ENCODE data around the gene KRT14.
"Not testable (repeated sequence)": the region's sequence is repeated elsewhere in the genome, so short reads cannot be mapped to it uniquely, and the experiment has no call there.

Gene KRT14

DNA sequence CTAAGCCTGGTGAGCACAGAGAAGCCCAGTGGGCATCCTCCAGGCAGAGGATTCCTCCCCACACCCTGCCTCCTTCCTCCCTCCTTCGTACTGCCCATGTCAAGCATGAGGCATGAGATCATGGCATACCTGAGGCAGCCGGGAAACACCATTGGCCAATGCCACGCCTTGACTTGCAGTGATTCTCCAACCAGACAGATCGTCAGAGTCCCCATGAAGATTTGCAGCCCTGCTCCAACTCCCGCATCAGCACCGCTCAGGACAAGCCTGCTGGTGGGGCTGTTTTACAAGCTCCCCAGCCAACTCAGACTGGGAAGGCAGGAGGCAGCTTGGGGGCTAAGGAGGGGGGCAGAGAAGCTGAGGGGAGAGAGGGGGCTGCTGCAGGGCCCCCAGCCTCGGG, 28.8 kb upstream of the KRT14 start:
- no peaks in the 10 kb centered on the region for H3K36me3 ChIP-seq (replicated peaks; ENCODE audit: insufficient read depth, low read length)
- TF ChIP-seq, protein P1, sequence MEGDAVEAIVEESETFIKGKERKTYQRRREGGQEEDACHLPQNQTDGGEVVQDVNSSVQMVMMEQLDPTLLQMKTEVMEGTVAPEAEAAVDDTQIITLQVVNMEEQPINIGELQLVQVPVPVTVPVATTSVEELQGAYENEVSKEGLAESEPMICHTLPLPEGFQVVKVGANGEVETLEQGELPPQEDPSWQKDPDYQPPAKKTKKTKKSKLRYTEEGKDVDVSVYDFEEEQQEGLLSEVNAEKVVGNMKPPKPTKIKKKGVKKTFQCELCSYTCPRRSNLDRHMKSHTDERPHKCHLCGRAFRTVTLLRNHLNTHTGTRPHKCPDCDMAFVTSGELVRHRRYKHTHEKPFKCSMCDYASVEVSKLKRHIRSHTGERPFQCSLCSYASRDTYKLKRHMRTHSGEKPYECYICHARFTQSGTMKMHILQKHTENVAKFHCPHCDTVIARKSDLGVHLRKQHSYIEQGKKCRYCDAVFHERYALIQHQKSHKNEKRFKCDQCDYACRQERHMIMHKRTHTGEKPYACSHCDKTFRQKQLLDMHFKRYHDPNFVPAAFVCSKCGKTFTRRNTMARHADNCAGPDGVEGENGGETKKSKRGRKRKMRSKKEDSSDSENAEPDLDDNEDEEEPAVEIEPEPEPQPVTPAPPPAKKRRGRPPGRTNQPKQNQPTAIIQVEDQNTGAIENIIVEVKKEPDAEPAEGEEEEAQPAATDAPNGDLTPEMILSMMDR (IDR thresholded peaks at IDR 0.05; ENCODE audit: low read length) = no peak
- TF ChIP-seq EZH2 (optimal IDR thresholded peaks at IDR 0.05; ENCODE audit: low read depth, low read length) (no peak), EZH2phosphoT487 (IDR thresholded peaks at IDR 0.05; ENCODE audit: low read length) (no peak)
- peaks cover 51% of the 10 kb centered on the region for H3K27me3 ChIP-seq (replicated peaks; ENCODE audit: insufficient read depth, low read length)
- H3K9ac ChIP-seq (ENCODE audit: low read length) = no peak overlapping the region
- no peak for DNase-seq
- H3K27ac ChIP-seq (ENCODE audit: low read length) = no peak overlapping the region
- H3K4me3 ChIP-seq (ENCODE audit: low read length) = no peak overlapping the region
- no peaks in the 10 kb centered on the region for H3K9me3 ChIP-seq (replicated peaks; ENCODE audit: insufficient read depth, low read length)
- no peaks in the 10 kb centered on the region for H3F3A ChIP-seq (ENCODE audit: insufficient read depth, low read length)
- no peaks in the 10 kb centered on the region for H3K4me1 ChIP-seq (ENCODE audit: low read length)
- H3K4me2 ChIP-seq (ENCODE audit: low read depth, low read length) = no peak overlapping the region
- H2AFZ ChIP-seq (ENCODE audit: low read length) = no peak overlapping the region
- no peaks in the 10 kb centered on the region for H3K9me2 ChIP-seq (replicated peaks; ENCODE audit: insufficient read depth, low read length)
- H3K79me2 ChIP-seq (ENCODE audit: low read length) = no peaks in the 10 kb centered on the region
- no peaks in the 10 kb centered on the region for H4K20me1 ChIP-seq (ENCODE audit: insufficient read depth, low read length)

- H4K20me1 ChIP-seq (ENCODE audit: insufficient read depth, low read length); H3F3A ChIP-seq (ENCODE audit: insufficient read depth, low read length); H3K9ac ChIP-seq (ENCODE audit: low read length); H3K79me2 ChIP-seq (ENCODE audit: low read length); H3K4me1 ChIP-seq (ENCODE audit: low read length); H3K9me2 ChIP-seq (replicated peaks; ENCODE audit: insufficient read depth, low read length); H2AFZ ChIP-seq (ENCODE audit: low read length); H3K4me3 ChIP-seq (ENCODE audit: low read length); H3K27ac ChIP-seq (ENCODE audit: low read length); H3K36me3 ChIP-seq (replicated peaks; ENCODE audit: insufficient read depth, low read length); H3K4me2 ChIP-seq (ENCODE audit: low read depth, low read length); H3K9me3 ChIP-seq (replicated peaks; ENCODE audit: insufficient read depth, low read length); DNase-seq: not testable (repeated sequence)
- peaks cover 49% of the 10 kb centered on the region for H3K27me3 ChIP-seq (replicated peaks; ENCODE audit: insufficient read depth, low read length)
Measured at GRCh38 chr17:41614767-41615166, 28.1 kb upstream of the KRT14 start.

GRCh38 chr17:41614098-41614497, 27.4 kb upstream of the KRT14 start:
- no peak for DNase-seq
- TF ChIP-seq EZH2phosphoT487 (IDR thresholded peaks at IDR 0.05; ENCODE audit: low read length) (no peak), EZH2 (optimal IDR thresholded peaks at IDR 0.05; ENCODE audit: low read depth, low read length) (no peak)
- TF ChIP-seq, protein P1 (IDR thresholded peaks at IDR 0.05; ENCODE audit: low read length) = no peak
- H3K27me3 ChIP-seq (replicated peaks; ENCODE audit: insufficient read depth, low read length) = peaks cover 45% of the 10 kb centered on the region
- H3K9ac ChIP-seq (ENCODE audit: low read length) = no peak overlapping the region
- H3K4me3 ChIP-seq (ENCODE audit: low read length) = no peak overlapping the region
- no peaks in the 10 kb centered on the region for H3K4me1 ChIP-seq (ENCODE audit: low read length)
- no peaks in the 10 kb centered on the region for H3F3A ChIP-seq (ENCODE audit: insufficient read depth, low read length)
- no peaks in the 10 kb centered on the region for H3K9me2 ChIP-seq (replicated peaks; ENCODE audit: insufficient read depth, low read length)
- H3K4me2 ChIP-seq (ENCODE audit: low read depth, low read length) = no peak overlapping the region
- H4K20me1 ChIP-seq (ENCODE audit: insufficient read depth, low read length) = no peaks in the 10 kb centered on the region
- no peaks in the 10 kb centered on the region for H3K79me2 ChIP-seq (ENCODE audit: low read length)
- H2AFZ ChIP-seq (ENCODE audit: low read length) = no peak overlapping the region
- H3K27ac ChIP-seq (ENCODE audit: low read length) = no peak overlapping the region
- no peaks in the 10 kb centered on the region for H3K9me3 ChIP-seq (replicated peaks; ENCODE audit: insufficient read depth, low read length)
- H3K36me3 ChIP-seq (replicated peaks; ENCODE audit: insufficient read depth, low read length) = no peaks in the 10 kb centered on the region

DNA sequence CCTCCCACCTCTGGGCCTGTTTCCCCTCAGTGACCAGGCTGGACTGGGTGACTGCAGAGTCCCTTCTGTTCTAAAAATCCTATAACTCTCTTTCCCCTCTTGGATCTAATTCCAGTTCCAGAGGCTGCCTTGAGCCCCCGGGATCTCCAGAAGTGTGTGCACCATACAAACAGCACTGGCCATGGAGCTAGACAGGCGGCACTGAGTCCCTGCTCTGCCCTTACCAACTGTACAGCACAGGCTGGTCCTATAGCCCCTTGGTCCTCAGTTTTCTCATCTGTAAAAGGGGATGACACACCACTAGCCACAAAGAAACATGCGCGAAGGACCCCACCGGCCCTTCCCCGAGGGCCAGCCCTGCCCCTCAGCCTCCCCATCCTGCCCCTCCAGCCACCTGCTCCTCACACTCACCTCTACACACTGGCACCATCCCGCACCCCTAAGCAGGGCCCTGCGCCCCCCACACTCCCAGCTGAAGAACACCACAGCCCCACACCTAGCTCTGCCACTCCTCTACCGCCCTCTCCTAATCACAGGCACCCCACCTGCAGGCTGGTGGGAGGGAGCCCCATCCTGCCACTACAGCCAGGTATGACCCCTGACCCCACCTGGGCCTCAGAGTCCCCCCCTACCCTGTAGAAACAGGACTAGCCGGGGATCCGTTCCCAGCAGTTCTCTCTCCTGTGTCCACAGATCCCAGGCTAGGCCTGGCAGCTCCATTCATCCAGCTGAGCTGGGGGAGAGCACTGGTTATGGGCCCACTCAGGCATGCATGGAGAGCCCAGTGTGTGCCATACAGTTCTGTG, 26.8 kb upstream of the KRT14 start:
- H3K36me3 ChIP-seq (replicated peaks; ENCODE audit: insufficient read depth, low read length) = no peaks in the 10 kb centered on the region
- H3K9ac ChIP-seq (ENCODE audit: low read length) = no peak overlapping the region

DNA sequence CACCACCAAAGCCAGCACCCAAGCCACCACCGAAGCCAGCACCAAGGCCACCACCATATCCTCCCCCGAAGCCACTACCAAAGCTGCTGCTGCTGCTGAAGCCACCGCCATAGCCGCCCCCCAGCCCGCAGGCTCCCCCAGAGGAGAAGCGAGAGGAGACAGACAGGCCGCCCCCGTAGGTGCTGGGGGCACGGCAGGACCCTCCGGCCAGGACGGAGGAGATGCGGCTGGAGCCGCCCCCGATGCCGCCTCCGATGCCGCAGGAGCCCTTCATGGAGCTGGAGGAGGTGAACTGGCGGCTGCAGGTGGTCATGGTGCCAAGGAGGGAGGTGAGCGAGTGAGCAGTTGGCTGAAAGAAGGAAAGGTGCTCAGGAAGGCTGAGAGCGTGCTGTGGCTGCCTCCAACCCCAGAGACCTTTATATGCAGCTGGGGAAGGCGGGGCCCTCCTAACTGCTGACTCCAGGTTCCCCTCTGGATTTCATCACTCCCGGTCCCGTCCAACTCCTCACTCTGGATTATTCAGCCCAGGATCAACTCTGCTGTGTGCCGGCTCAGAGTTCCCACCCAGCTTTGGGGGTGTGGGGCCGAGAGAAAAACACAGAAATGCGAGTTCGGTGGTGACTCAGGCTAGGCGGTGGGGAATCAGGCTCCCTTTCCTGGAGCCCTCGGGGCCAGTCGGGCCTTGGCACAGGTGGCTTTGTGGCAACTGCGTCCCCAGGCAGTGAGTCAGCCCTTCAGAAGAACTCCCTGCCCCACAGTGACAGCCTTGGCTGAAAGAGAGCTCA, 25.9 kb upstream of the KRT14 start, which contains the start of gene KRT16:
TSS of gene KRT16 (minus strand) at position 392 of the 785 bp plus-strand sequence. CDS start at position 313, 79 bp downstream.
- H3K9me3 ChIP-seq (replicated peaks; ENCODE audit: insufficient read depth, low read length); H3K36me3 ChIP-seq (replicated peaks; ENCODE audit: insufficient read depth, low read length); H3K4me3 ChIP-seq (ENCODE audit: low read length); H3K4me2 ChIP-seq (ENCODE audit: low read depth, low read length); H3K9me2 ChIP-seq (replicated peaks; ENCODE audit: insufficient read depth, low read length); DNase-seq; H3F3A ChIP-seq (ENCODE audit: insufficient read depth, low read length); H2AFZ ChIP-seq (ENCODE audit: low read length); H4K20me1 ChIP-seq (ENCODE audit: insufficient read depth, low read length); H3K27ac ChIP-seq (ENCODE audit: low read length); H3K9ac ChIP-seq (ENCODE audit: low read length); H3K4me1 ChIP-seq (ENCODE audit: low read length); H3K79me2 ChIP-seq (ENCODE audit: low read length): not testable (repeated sequence)
- peaks cover 33% of the 10 kb centered on the region for H3K27me3 ChIP-seq (replicated peaks; ENCODE audit: insufficient read depth, low read length)

More for the DNA sequence above, 26.8 kb upstream of the KRT14 start:
- TF ChIP-seq, protein P1 (IDR thresholded peaks at IDR 0.05; ENCODE audit: low read length) = no peak
- no peak for TF ChIP-seq EZH2phosphoT487 (IDR thresholded peaks at IDR 0.05; ENCODE audit: low read length)
- no peak for TF ChIP-seq EZH2 (optimal IDR thresholded peaks at IDR 0.05; ENCODE audit: low read depth, low read length)
- Histone ChIP-seq H3K27me3 (replicated peaks; ENCODE audit: insufficient read depth, low read length) (peaks cover 43% of the 10 kb centered on the region), H4K20me1 (ENCODE audit: insufficient read depth, low read length) (no peaks in the 10 kb centered on the region), H2AFZ (ENCODE audit: low read length) (no peak overlapping the region), H3K79me2 (ENCODE audit: low read length) (no peaks in the 10 kb centered on the region), H3K27ac (ENCODE audit: low read length) (no peak overlapping the region), H3K4me1 (ENCODE audit: low read length) (no peaks in the 10 kb centered on the region), H3K4me3 (ENCODE audit: low read length) (no peak overlapping the region), H3K9me2 (replicated peaks; ENCODE audit: insufficient read depth, low read length) (no peaks in the 10 kb centered on the region), H3K4me2 (ENCODE audit: low read depth, low read length) (no peak overlapping the region), H3F3A (ENCODE audit: insufficient read depth, low read length) (no peaks in the 10 kb centered on the region), H3K9me3 (replicated peaks; ENCODE audit: insufficient read depth, low read length) (no peaks in the 10 kb centered on the region)
- DNase-seq = no peak
